ENCODE data around the gene RNLS.

The RNLS gene

DNA sequence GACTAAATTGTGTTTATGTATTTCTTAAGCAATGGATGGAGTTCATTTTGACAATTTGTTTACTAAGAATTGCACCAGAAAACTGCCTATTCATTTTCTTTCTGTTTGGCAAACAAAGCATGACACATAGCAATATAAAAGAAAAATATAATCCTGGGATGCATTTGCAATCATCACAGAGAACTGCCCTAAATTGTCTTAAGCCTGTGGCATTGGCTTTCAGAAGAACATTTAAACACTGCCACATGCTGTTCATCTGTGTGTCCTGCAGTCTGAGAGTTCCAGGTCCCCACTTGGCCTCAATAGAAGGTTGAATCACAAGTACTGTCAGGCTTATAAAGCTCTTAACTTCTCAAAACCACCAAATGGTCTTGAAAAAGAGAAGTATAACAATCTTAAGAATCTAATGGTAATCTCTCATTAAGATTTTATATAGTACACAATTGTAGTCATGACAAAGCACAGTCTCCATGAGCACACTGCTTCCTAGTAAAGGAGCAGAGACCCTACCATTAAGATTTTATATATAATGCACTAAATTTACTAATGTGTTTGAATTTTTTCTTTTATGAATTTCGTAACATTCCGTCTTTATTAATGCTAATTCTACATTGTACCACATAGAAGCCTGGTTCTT is 29.9 kb downstream of the RNLS start:
- DNase-seq (ENCODE audit: low read depth, low spot score), result no peak

DNA sequence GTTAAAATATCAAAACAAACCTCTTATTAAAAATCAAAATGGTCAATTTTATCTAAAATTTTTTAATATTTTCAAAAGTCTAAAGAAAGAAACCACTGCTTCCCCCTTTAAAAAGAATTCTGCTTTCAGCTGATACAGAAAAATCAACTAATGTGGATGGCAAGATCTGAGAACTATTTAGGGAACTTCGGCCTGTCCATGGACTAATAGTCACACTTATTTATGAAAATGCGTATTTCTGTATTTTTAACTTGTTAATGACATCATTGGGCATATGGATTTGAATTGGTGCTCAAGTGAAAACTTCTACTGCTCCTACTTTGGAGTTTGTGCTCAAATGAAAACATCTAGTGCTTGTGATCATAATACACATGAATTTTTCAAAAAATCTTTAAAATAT is 31.9 kb downstream of the RNLS start:
- no peak for DNase-seq (ENCODE audit: low read depth, low spot score)

DNA sequence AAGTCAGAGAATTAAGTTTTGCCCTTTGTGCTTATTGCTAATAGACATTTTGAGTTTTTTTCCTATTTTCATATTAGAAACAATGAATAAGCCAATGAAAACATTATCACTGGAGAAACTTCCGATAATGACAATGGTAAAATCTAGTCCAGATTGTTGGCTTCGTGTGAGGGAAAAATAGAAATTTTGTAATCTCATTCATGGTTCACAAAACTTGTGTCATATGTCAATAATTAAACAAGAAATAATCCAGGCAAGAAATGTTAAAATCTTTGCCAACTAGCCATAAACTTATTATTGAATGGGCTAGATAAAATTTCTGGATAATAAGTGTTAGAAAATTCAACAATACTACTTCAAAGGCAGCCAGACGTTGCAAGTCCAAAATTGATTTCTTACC is 36.6 kb downstream of the RNLS start:
- DNase-seq (ENCODE audit: low read depth, low spot score), result no peak

DNA sequence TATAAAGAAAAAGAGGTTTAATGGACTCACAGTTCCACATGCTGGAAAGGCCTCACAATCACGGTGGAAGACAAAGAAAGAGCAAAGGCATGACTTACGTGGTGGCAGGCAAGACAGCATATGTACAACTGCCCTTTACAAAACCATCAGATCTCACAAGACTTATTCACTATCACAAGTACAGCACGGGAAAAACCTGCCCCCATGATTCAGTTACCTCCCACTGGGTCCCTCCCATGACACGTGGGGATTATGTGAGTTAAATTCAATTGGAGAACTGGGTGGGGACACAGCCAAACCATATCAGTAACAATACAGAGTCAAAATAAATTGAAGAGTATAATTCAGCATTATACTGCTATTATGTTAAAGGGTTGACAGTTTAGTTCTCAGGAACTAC is 37.8 kb downstream of the RNLS start:
- DNase-seq (ENCODE audit: low read depth, low spot score), result no peak

DNA sequence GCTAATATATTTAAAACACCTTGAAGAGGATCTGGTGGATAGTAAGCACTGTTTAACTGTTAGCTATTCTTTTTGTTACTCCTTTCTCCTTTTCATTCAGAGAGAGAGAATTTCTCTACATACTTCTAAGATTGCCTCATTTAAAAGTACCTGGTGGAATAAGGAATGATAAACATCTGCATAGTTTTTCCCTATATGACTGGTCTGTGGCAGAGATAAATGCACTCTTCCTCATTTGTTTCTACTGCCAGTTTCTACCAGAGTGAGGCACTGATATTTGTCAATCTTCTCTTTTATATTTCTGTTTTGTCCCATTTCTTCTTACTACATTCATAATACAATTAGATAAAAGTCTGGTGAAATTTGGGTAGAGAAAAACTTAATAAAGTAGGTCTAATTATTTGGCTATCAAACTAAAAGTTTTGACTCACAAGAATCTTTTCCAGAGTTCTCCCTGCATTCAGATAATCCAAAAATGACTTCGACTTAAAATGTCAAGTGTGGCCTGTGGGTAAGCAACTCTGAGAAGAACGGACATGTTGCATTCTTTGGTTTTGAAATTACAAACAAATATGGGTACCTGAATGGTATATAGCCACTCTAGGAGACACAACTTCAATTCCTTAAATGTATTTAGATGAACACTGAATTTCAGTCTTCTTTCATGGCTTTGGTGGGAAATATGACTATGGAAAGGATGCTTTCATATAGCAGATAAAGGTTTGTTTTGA is 38.8 kb downstream of the RNLS start:
- DNase-seq (ENCODE audit: low read depth, low spot score), result no peak

DNA sequence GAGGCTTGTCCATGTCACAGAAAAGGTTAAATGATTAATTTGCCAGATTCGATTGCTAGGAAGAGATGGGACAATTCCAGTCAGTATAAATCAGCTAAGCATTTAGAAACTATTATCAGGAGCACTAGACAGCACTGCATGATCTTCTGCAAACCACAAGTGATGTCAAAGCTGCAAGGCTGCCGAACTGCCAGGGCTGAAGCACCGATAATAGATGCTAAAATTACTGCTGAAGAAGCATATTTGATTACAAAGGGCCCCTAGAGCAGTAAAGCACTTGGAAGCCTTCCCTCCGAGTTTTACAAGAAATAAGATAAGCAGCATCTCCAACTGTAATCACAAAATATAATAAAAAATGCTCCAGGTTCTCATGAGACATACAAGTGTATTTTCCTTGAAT is 40.6 kb downstream of the RNLS start:
- DNase-seq (ENCODE audit: low read depth, low spot score), result no peak

DNA sequence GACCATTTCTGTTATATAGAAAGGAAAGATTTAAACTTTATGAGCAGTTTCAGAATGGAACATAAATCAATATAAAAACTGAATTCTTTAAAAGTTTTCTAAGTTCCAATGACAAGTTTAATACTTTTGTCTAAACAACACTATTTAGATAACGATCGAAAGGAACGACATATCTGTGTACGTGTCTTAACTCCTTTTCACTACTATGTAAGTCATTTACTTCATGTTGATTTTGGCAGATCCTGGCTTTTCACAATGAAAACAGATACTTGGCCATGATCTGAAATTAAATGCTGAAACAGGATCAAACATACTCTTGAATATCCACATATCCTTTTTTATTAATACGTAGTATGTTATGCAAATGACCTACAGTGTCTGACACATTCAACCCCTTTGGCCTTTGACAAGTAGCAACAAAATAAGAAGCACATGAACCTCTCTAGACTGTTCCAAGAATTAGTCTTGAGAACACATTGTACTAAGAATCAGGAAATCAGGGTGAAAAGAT is 41.9 kb downstream of the RNLS start:
- no peak for DNase-seq (ENCODE audit: low read depth, low spot score)

DNA sequence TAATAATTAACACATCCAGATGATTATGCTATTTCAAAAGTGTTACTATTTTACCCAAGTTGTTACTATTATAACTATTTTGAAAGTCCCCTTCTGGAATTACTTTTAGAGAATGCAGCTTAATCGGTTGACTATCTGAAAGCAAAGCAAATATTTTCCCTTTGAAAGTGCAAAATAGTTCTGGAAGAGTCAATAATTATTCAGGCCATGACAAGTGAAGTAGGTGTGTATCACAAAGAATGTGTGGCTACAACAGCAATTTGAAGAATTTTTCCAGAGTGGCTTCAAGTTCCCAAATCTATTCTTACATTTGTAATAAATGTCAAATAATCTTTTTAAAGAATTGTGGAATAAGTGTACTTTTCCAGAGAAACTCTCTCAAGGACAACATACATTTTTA is 42.8 kb downstream of the RNLS start:
- DNase-seq (ENCODE audit: low read depth, low spot score), result no peak

DNA sequence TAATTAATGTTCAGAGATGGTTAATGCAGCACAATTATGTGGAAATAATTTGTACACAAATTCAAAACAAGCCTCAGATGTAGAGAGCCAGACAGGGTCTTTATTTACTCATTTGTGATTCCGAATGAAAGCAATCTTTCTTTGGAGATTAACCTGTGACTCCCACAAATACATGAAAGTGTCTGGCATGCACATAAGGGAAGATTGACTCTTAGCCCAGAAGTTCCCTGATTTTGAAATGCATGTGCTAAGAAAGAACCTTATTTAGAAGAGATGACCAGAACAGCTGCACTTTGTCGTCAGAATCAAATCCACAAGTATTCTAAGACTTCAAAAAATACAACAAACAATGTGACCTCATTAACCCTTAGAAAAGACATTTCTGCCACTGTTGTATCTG is 45.1 kb downstream of the RNLS start:
- DNase-seq (ENCODE audit: low read depth, low spot score), result no peak

DNA sequence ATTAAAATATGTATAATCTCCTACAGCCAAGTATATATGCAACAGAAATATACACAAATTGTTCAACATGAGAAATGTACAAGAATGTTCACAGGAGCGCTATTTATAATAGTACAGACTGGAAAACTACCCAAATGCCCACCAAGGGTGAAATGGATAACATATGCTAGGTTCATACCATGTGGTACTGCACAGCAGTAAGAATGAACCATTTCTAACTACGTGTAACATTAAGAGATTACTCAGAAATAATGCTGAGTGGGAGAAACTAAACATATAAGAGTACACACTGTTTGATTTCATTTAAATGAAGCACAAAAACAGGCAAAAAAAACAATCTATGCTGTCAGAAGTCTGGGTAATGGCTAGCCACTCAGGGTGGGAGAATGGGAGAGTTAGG is 45.8 kb downstream of the RNLS start:
- DNase-seq (ENCODE audit: low read depth, low spot score), result no peak

DNA sequence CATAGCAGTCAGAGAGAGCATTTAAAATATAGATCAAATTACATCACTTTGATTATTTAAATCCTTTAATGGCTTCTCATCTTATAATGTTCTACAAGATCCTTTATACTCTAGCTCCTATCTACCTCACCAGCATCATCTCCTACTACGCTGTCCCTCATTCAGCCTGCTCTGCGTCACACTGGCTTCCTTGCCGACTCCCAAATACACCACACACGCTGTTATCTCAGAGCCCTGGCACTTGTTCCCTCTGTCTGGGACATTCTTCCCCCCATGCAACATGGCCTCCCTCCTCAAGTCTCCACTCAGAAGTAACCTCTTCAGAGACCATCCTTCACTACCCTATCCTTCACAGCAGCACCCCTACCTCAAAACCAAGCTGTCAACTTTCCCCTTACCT is 46.7 kb downstream of the RNLS start:
- DNase-seq (ENCODE audit: low read depth, low spot score), result no peak

DNA sequence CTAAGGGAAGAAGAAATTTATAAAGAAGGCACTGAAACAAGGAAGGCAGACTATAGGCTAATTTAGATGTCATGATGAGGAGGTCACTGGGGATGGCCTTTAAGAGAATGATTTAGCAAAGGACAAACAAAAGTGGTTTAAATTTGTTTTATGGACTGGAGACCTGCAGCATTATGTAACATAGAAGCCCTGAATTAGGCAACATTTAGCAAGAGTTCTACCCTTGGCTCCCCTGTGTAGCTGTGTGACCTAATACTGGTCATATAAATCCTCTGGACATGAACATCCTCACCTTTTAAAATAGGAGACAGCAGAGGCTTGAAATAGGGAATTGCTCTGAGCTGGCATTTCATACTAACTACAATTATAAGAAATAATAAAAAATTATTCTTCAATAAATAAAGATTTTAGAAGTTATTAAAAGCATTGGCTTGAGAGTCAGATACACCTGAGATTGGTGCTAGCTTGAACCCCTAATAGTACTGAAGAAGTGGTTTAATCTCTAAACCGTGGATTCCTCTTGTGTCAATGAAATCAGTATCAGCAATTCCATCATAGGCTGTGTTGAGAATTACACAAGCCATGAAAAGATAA is 48.9 kb downstream of the RNLS start:
- DNase-seq (ENCODE audit: low read depth, low spot score), result no peak

DNA sequence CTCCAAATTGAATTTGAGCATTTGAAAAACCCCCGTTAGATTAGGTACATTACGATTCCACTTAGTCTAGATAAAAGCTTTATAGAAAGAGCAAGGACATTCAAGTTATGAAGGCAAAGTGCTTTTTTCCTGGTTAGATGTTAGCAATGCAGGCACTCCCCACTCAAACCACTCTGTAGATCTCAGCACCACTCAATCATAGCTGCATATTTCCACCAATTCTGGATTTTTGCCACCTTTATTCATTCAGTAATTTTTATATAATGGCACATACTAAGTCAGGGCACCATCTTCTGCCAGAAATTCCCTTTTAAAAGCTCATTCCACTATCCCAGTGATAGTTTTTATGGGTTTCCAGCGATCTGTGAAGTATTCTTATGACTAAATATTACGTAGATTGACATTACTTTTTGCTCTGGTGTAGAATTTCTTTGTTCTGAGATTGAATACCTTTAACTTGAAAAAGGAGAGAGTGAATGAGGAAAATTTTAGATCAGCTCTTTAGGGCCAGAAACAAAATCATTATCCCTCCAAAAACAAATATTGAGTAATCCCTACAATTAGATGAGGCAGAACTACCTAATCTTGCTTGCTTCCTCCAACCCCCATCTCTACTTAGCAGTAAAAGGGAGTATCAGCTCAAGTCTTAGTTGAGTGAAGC is 51.6 kb downstream of the RNLS start:
- no peak for DNase-seq (ENCODE audit: low read depth, low spot score)

DNA sequence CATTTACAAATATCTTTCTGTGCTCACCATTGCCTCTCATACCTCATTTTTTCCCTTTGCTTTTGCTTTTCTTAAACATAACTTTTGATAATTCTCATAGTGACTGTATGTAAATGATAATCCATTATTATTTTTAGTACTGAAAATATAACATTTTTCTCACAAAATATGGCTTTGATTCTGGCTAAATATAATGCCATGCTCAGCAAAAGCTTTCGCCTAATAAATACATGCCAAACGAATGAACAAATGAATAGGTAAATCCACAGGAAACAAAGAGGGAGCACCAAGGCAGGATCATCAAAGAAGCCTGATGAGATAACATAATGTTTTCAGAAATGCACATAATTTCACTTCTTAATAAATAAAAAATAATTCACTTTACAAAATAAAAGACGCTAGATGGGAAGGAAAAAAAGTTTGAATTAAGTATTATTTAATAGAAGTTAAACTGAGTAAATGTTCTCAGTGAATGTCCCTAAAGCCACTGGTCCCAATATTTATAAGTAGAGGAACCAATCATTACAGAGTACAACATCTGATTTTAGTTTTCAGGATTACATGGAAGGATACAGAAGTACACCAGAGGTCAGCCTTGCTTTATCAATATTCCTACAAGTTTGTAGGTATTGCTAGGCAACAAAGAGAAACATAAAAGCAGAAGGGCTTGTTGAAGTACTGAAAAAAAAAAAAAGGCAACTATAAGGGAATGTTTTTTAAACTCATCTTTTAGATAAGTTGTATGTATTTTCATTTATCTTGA is 52.3 kb downstream of the RNLS start:
- no peak for DNase-seq (ENCODE audit: low read depth, low spot score)

DNA sequence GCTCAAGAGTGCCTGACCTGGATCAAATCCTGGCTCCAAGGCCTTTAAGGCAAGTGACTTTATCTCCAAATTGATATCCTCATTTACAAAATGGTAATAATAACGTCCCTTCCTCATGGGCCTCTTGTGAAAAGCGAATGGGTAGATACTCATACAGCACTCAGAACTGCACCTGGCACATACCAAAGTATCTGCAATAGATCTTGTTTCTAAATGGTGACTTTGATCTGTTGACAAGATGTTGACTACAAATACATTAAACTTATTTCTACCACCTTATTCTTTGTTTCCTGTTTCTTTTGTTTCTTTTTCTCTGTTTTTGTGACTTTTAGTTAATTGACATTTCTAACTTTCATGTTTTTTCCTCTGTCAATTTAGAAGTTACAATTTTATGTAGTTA is 53.0 kb downstream of the RNLS start:
- no peak for DNase-seq (ENCODE audit: low read depth, low spot score)

DNA sequence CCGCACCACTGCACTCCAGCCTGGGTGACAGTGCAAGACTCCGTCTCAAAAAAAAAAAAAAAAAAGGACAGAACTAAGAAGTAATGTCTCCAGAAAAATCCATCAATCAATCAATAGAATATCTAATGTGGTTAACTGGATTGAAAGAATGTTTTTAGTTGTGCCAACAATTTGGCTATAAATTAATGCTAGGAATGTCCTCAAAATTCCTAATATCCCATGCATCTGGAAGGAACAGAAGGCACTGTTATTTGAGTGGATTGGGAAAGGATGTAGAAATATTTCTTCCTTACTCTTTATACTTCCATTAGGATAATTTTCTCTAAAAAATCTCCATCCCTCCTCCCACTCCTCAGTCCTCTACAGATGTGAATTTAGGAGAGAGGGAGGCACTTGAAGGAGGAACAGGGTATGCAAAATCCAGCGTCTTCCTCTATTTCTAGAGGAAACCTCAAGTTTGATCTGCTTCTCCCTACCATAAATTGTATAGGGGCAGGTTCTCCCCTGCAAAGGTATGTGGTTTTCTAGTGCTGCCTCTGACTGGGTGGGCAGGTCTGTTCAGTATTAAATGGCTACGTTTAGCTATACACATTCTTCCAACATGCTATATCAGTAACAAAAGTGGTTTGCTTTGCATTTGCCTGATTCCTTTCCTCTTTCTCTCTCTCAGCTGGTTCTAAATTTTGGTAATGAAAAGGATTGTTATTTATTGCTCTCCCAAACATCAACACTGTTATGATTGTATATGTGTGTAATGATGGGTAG is 54.1 kb downstream of the RNLS start:
- DNase-seq (ENCODE audit: low read depth, low spot score), result no peak

DNA sequence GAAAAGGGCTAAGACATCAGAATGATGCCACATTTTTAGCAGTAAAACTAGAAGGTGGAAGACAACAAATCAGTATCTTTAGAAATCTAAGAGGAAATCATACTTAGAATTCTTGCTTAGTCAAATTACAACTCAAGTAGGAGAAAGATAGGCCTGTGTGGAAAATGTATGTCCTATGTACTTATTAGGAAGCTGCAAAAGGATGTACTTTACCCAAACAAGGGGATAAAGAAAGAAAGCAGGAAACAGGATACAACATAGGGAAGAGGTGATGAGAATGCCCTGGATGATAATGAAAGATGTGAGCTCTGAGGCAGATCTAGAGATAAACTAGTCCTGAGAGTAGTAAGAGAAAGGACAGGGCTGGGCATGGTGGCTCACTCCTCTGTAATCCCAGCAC is 54.9 kb downstream of the RNLS start:
- DNase-seq (ENCODE audit: low read depth, low spot score), result no peak

DNA sequence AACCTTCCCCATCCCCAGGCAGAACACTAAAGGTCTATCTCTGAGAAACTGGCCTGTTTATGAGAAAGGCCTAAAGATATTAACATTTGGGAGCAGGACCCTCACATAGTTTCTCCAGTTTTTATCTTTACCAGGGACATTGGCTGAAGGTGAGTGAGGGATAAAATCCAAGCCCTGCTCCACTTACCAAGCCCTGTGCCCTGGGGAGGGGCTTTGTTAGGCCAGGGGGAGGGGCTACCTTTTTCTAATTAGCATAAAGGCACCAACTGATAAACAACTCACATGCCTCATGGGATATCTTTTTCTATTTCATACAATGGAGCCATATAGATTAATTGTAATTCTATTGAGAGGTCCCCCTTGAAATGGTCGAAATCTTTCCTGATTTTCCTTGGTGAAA is 55.9 kb downstream of the RNLS start:
- DNase-seq (ENCODE audit: low read depth, low spot score), result no peak

DNA sequence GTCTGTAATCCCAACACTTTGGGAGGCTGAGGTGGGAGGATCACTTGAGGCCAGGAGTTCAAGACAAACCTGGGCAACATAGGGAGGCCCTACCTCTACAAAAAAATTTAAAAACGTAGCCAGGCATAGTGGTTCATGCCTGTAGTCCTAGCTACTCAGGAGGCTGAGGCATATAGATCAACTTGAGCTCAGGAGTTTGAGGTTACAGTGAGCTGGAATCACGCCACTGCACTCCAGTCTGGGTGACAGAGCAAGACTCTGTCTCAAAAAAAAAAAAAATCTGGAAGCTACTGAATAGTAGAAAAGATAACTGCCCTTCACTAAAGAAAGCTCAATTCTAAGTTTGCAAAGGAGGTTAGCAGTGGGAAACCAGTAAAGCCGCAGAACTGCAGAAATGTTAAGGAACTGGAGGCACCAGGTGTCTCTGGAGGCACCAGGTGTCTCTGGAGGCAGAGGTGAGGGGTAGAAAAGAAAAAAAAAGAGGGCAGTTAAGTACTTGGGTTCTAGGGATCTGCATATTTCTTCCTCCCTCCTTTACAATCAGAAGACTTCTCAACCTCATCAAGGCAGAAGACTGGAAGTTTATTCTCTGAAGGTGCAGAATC is 56.5 kb downstream of the RNLS start:
- no peak for DNase-seq (ENCODE audit: low read depth, low spot score)

DNA sequence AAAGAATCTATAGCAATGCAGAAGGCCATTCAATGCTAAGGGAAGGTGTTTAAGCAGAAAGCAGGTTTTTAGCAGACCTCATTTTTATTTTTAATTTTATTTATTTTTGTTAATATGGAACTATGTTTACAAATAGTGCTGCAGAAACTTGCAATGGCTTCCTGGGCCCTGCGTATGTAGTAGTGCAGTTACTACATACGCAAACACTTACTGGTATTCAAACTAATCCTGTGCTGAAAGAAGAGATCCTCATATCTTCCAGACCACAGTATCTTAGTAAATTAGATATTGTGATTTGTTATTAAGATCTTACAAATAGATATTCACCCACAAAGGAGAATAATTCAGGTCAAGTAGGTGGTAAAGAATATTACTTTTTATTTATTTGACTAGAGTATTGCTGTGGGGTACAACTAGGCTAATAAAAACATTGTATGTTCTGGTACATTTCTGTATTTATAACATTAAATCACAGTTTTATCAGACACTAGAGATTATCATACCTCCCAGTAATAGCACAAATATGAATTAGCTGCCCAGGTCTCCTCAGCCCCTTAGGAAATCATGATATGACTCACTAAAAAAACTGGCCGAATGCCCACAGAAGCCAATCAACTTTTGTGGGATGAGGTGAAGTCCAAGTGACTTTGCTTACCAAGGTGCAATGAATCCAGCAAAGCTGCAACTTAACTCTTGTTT is 57.6 kb downstream of the RNLS start:
- DNase-seq (ENCODE audit: low read depth, low spot score), result no peak
